Panc1 (cell line): Measurements from ENCODE around the gene ADGRL1. TPM values are rescaled to one million over a fixed set of nuclear protein-coding genes. Genes with fewer than 3 reads are reported as not detected.
A peak's percentile ranks its signal among the peaks of the same experiment; 100 is the strongest.
"Not testable (repeated sequence)": the region's sequence is repeated elsewhere in the genome, so short reads cannot be mapped to it uniquely, and the experiment has no call there.

ENCODE experiments used
- ATAC-seq: fragments of 200-7000 bp; cut with Tn5 transposase; 2 replicates; pipeline ENCODE4 v1.9.1; 2020; ENCODE audit warnings: mild to moderate bottlenecking, moderate library complexity
- BruUV-seq: library from RNA; stranded (reverse); fragments of 400-500 nt; replicated peaks from 2 replicates; lab custom pipeline; 2021; lab: Mats Ljungman, UMichigan
- CTCF ChIA-PET: fragments of 300-600 bp; sonication (Branson Sonifier 250); formaldehyde crosslinking; loops from one replicate; lab custom pipeline; 2022; ENCODE audit warnings: antibody characterized with exemption; lab: Charles Lee
- POLR2A ChIA-PET: fragments of 300-600 bp; sonication (Branson Sonifier 250); formaldehyde crosslinking; loops from one replicate; lab custom pipeline; 2022; ENCODE audit warnings: antibody characterized with exemption; lab: Charles Lee
- DNase-seq: peaks from one replicate; pipeline ENCODE4 v3.0.0-alpha.2; 2010; ENCODE audit warnings: low read depth, low spot score
- H3K27ac ChIP-seq: 2 replicates; pipeline ENCODE4 v1.5.1; 2011; ENCODE audit warnings: mild to moderate bottlenecking, low read length, inconsistent platforms
- H3K27me3 ChIP-seq: fragments of 200-500 bp; sonication (Bioruptor generic); 2 replicates; pipeline ENCODE4 v1.6.0; 2014; ENCODE audit warnings: low read length, inconsistent platforms; ENCODE audit not compliant: control insufficient read depth, insufficient read depth
- H3K36me3 ChIP-seq: fragments of 200-500 bp; sonication (Bioruptor generic); 2 replicates; pipeline ENCODE4 v1.5.1; 2014; ENCODE audit warnings: inconsistent platforms, mild to moderate bottlenecking, low read length, moderate library complexity; ENCODE audit not compliant: control insufficient read depth, insufficient read depth
- H3K4me1 ChIP-seq: 2 replicates; pipeline ENCODE4 v1.5.1; 2011; ENCODE audit warnings: inconsistent platforms, mild to moderate bottlenecking, low read length, moderate library complexity; ENCODE audit not compliant: control insufficient read depth, insufficient read depth
- H3K4me3 ChIP-seq, 2 experiments: 2 replicates each; pipeline ENCODE4 v1.5.1; 2011 to 2012; ENCODE audit warnings: low read depth in 2 of 2, low read length in 2 of 2, mild to moderate bottlenecking in 2 of 2, inconsistent platforms in 1 of 2, moderate library complexity in 1 of 2
- H3K9me3 ChIP-seq: fragments of 200-500 bp; sonication (Bioruptor generic); 2 replicates; pipeline ENCODE4 v1.5.1; 2014; ENCODE audit warnings: low read depth, mild to moderate bottlenecking, inconsistent platforms, low read length, moderate library complexity; ENCODE audit not compliant: control insufficient read depth, insufficient read depth
- TCF7L2 ChIP-seq: IDR thresholded peaks from 2 replicates; pipeline ENCODE4 v1.6.1; 2011; ENCODE audit warnings: mild to moderate bottlenecking, low read depth, low read length, inconsistent platforms
- in situ Hi-C: cut with HindIII; loops from 2 replicates; pipeline ENCODE4 v1.10.0; 2016; ENCODE audit warnings: low sequenced_read_pairs, low pct_unique_long_range_greater_than_20kb
- intact Hi-C: fragments of 100-400 bp; cut with micrococcal nuclease; formaldehyde crosslinking; loops from one replicate; pipeline ENCODE4 v1.10.0; 2022; ENCODE audit not compliant: unreplicated experiment
- total RNA-seq: library from RNA; stranded (reverse); gene quantifications from one replicate; pipeline ENCODE4 v1.2.1, GENCODE V29; 2021; ENCODE audit not compliant: unreplicated experiment
- TF ChIP-seq, protein P1 (sequence below): fragments of 450-650 bp; IDR thresholded peaks from 2 replicates; pipeline ENCODE4 v1.5.1; 2017; ENCODE audit warnings: mild to moderate bottlenecking
- TF ChIP-seq, protein P2 (sequence below), 2 experiments: IDR thresholded peaks; 2 replicates each; pipeline ENCODE4 v1.6.1; 2011 to 2012; ENCODE audit warnings: low read depth in 2 of 2, control low read depth in 1 of 2, low read length in 1 of 2, mild to moderate bottlenecking in 1 of 2, moderate library complexity in 1 of 2; ENCODE audit not compliant: insufficient read depth in 1 of 2

ADGRL1 gene
- total RNA-seq, 1 experiment from 2014 or later, result 37.7 TPM

DNA sequence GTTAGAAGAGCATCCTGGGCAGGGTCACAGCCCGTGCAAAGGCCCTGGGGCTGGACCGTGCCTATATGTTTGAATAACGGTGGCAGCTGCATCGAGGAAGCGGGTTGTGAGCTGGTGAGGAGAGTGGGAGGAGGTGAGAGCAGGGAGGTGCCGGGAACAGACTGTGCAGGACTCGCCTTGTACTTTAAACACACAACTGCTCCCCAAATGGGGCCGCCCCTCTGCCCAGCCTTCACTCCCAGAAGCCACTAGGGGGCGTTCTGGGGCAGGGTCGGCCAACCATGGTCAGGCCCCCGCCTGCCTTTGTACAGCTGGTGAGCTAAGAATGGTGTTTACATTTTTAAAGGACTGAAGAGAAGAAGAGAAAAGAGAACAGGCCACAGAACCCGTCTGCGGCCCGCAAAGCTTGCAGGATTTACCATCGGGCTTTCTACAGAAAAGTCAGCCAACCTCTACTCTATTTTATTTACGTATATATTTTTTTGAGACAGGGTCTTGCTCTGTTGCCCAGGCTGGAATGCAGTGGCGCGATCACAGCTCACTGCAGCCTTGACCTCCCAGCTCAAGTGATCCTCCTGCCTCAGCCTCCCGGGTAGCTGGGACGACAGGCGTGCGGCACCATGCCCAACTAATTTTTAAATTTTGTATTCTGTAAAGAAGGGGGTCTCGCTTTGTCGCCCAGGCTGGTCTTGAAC lies 5.7 kb downstream of the ADGRL1 start:
- intact Hi-C loops, DNase-seq, H3K9me3 ChIP-seq, H3K27me3 ChIP-seq, in situ Hi-C loops, H3K4me3 ChIP-seq, H3K4me1 ChIP-seq, H3K27ac ChIP-seq, POLR2A ChIA-PET, BruUV-seq, H3K36me3 ChIP-seq: not testable (repeated sequence)
- CTCF ChIA-PET, result interaction anchor here (1.0 kb wide), 1 partner anchor 117 kb away, joined by 3 read pairs; no protein-coding TSS in a partner anchor
- TF ChIP-seq, protein P1, sequence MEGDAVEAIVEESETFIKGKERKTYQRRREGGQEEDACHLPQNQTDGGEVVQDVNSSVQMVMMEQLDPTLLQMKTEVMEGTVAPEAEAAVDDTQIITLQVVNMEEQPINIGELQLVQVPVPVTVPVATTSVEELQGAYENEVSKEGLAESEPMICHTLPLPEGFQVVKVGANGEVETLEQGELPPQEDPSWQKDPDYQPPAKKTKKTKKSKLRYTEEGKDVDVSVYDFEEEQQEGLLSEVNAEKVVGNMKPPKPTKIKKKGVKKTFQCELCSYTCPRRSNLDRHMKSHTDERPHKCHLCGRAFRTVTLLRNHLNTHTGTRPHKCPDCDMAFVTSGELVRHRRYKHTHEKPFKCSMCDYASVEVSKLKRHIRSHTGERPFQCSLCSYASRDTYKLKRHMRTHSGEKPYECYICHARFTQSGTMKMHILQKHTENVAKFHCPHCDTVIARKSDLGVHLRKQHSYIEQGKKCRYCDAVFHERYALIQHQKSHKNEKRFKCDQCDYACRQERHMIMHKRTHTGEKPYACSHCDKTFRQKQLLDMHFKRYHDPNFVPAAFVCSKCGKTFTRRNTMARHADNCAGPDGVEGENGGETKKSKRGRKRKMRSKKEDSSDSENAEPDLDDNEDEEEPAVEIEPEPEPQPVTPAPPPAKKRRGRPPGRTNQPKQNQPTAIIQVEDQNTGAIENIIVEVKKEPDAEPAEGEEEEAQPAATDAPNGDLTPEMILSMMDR, result peak; percentile 81
- ATAC-seq, result peak; percentile 76

- in situ Hi-C loops, result no loop called here
- Histone ChIP-seq H3K4me3 (no peak overlapping the region), H3K27ac (no peak overlapping the region), H3K27me3 (no peaks in the 10 kb centered on the region), H3K36me3 (no peaks in the 10 kb centered on the region), H3K4me1 (peaks cover 4% of the 10 kb centered on the region; the same call in 1 of the 2 replicates), H3K9me3 (no peaks in the 10 kb centered on the region)
- CTCF ChIA-PET, result interaction anchor here (0.6 to 1.1 kb wide), 3 partner anchors 37 to 281 kb away, joined by 3 to 4 read pairs (median 4); no protein-coding TSS in a partner anchor
- ATAC-seq, result no peak
- DNase-seq, result no peak
- TF ChIP-seq, protein P1, result peak; percentile 20
- TF ChIP-seq, protein P2, sequence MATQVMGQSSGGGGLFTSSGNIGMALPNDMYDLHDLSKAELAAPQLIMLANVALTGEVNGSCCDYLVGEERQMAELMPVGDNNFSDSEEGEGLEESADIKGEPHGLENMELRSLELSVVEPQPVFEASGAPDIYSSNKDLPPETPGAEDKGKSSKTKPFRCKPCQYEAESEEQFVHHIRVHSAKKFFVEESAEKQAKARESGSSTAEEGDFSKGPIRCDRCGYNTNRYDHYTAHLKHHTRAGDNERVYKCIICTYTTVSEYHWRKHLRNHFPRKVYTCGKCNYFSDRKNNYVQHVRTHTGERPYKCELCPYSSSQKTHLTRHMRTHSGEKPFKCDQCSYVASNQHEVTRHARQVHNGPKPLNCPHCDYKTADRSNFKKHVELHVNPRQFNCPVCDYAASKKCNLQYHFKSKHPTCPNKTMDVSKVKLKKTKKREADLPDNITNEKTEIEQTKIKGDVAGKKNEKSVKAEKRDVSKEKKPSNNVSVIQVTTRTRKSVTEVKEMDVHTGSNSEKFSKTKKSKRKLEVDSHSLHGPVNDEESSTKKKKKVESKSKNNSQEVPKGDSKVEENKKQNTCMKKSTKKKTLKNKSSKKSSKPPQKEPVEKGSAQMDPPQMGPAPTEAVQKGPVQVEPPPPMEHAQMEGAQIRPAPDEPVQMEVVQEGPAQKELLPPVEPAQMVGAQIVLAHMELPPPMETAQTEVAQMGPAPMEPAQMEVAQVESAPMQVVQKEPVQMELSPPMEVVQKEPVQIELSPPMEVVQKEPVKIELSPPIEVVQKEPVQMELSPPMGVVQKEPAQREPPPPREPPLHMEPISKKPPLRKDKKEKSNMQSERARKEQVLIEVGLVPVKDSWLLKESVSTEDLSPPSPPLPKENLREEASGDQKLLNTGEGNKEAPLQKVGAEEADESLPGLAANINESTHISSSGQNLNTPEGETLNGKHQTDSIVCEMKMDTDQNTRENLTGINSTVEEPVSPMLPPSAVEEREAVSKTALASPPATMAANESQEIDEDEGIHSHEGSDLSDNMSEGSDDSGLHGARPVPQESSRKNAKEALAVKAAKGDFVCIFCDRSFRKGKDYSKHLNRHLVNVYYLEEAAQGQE (IDR thresholded peaks at IDR 0.05; ENCODE audit: insufficient read depth in 1 of 2, low read depth in 2 of 2, low read length in 1 of 2), result no peak
- no peak for TF ChIP-seq TCF7L2
- no TSS peak for BruUV-seq
- POLR2A ChIA-PET, result no interaction called here
- intact Hi-C loops, result loop anchor here (10.0 kb wide), 1 partner anchor 146 kb away; no protein-coding TSS in a partner anchor
These were observed 7.3 kb downstream of the ADGRL1 start for GRCh38 chr19:14198384-14199376.
